ENCODE data around the gene MCTP1. TPM values are rescaled to one million over a fixed set of nuclear protein-coding genes. Genes with fewer than 3 reads are reported as not detected.

MCTP1 gene
- total and polyA plus RNA-seq, 9 of the 15 experiments (the other 6 are each of a cell fraction or from before 2014, with no cell fraction given), result 0.04 to 0.93 (median 0.06) TPM; not detected in 4

- no peak for TF ChIP-seq IFI16 (CRISPR knock-in tag; IDR thresholded peaks at IDR 0.05)
- no peak for TF ChIP-seq RAD51 (IDR thresholded peaks at IDR 0.05; ENCODE audit: borderline replicate concordance, low read depth)
- no peak for TF ChIP-seq KHSRP (IDR thresholded peaks at IDR 0.05)
- TF ChIP-seq, protein P1, sequence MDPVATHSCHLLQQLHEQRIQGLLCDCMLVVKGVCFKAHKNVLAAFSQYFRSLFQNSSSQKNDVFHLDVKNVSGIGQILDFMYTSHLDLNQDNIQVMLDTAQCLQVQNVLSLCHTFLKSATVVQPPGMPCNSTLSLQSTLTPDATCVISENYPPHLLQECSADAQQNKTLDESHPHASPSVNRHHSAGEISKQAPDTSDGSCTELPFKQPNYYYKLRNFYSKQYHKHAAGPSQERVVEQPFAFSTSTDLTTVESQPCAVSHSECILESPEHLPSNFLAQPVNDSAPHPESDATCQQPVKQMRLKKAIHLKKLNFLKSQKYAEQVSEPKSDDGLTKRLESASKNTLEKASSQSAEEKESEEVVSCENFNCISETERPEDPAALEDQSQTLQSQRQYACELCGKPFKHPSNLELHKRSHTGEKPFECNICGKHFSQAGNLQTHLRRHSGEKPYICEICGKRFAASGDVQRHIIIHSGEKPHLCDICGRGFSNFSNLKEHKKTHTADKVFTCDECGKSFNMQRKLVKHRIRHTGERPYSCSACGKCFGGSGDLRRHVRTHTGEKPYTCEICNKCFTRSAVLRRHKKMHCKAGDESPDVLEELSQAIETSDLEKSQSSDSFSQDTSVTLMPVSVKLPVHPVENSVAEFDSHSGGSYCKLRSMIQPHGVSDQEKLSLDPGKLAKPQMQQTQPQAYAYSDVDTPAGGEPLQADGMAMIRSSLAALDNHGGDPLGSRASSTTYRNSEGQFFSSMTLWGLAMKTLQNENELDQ (CRISPR knock-in tag; IDR thresholded peaks at IDR 0.05; ENCODE audit: borderline replicate concordance), result no peak
- no peak for TF ChIP-seq SMARCB1 (IDR thresholded peaks at IDR 0.05; ENCODE audit: insufficient read length, low read depth)
- no peak for TF ChIP-seq PREB (CRISPR knock-in tag; IDR thresholded peaks at IDR 0.05)
- no peak for TF ChIP-seq MTF1 (CRISPR knock-in tag; IDR thresholded peaks at IDR 0.05; ENCODE audit: borderline replicate concordance)
- TF ChIP-seq KDM5B (IDR thresholded peaks at IDR 0.05; ENCODE audit: insufficient replicate concordance, low read depth, low read length), result no peak
- no peak for TF ChIP-seq SMARCE1 (IDR thresholded peaks at IDR 0.05)
- no peak for TF ChIP-seq ZNF431 (CRISPR knock-in tag; IDR thresholded peaks at IDR 0.05)
- TF ChIP-seq RBM15 (IDR thresholded peaks at IDR 0.05; ENCODE audit: insufficient read depth, low read length), result no peak
- TF ChIP-seq, protein P2, sequence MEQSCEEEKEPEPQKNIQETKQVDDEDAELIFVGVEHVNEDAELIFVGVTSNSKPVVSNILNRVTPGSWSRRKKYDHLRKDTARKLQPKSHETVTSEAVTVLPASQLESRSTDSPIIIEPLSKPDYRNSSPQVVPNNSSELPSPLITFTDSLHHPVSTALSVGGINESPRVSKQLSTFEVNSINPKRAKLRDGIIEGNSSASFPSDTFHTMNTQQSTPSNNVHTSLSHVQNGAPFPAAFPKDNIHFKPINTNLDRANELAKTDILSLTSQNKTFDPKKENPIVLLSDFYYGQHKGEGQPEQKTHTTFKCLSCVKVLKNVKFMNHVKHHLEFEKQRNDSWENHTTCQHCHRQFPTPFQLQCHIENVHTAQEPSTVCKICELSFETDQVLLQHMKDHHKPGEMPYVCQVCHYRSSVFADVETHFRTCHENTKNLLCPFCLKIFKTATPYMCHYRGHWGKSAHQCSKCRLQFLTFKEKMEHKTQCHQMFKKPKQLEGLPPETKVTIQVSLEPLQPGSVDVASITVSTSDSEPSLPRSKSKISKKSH (CRISPR knock-in tag; IDR thresholded peaks at IDR 0.05), result no peak
- TF ChIP-seq ZBTB8A (IDR thresholded peaks at IDR 0.05; ENCODE audit: partially characterized antibody), result no peak
- TF ChIP-seq SNRNP70 (optimal IDR thresholded peaks at IDR 0.05; ENCODE audit: low read depth, low read length), result no peak
- TF ChIP-seq ZEB2 (IDR thresholded peaks at IDR 0.05), result no peak
- TF ChIP-seq GTF2E2 (tag; IDR thresholded peaks at IDR 0.05), result no peak
- no peak for TF ChIP-seq THRA (IDR thresholded peaks at IDR 0.05)
- Histone ChIP-seq H3K27ac (ENCODE audit: extremely low read depth, low read depth, low read length) (no peak overlapping the region), H4K20me1 (replicated peaks; ENCODE audit: control insufficient read depth, insufficient read depth, low read length) (no peaks in the 10 kb centered on the region), H3K9me3 (replicated peaks; ENCODE audit: control insufficient read depth, insufficient read depth, low read depth, low read length) (no peaks in the 10 kb centered on the region), H3K4me3 (no peak overlapping the region), H3K27me3 (ENCODE audit: control insufficient read depth in 2 of 2, insufficient read depth in 2 of 2, low read length in 2 of 2) (no peaks in the 10 kb centered on the region), H3K4me2 (ENCODE audit: insufficient read depth, low read length) (no peak overlapping the region), H2AFZ (ENCODE audit: low read depth, low read length) (no peak overlapping the region), H3K9ac (ENCODE audit: insufficient read depth in 1 of 2, low read depth in 2 of 2, low read length in 2 of 2) (no peak overlapping the region), H3K79me2 (ENCODE audit: control insufficient read depth, insufficient read depth, low read length) (no peaks in the 10 kb centered on the region), H3K9me1 (ENCODE audit: control insufficient read depth, insufficient read depth, low read length) (no peaks in the 10 kb centered on the region), H3K36me3 (ENCODE audit: control insufficient read depth, insufficient read depth, low read length) (no peaks in the 10 kb centered on the region), H3K4me1 (replicated peaks in 1 of 2; ENCODE audit: control insufficient read depth in 2 of 2, insufficient read depth in 2 of 2, low read length in 2 of 2) (no peaks in the 10 kb centered on the region)
- no TSS peak for BruUV-seq (replicated peaks)
- WGBS (ENCODE audit: insufficient coverage, low coverage, missing lambda C conversion rate), result 5% methylated on average over 1 of the region's 1 CpG
- in situ Hi-C loops (cut with MboI), result loop anchor here (25.0 kb wide), 1 partner anchor 1149 kb away; the partner anchor contains the start of genes NR2F1 and NR2F1-AS1
- DNase-seq (ENCODE audit: extremely low read depth in 1 of 4, low spot score in 3 of 4) (no peak), ATAC-seq (no peak), FAIRE-seq (no peak)
- CTCF ChIA-PET (ENCODE audit: low intra/inter-chr PET ratio), result no interaction called here
- intact Hi-C loops (cut with micrococcal nuclease), result loop anchor here (5.0 kb wide), 1 partner anchor 1154 kb away; the partner anchor contains the start of genes NR2F1 and NR2F1-AS1
- POLR2A ChIA-PET, result no interaction called here
Observed at GRCh38 chr5:94736498-94736897, 548.4 kb downstream of the MCTP1 start.
